Suprapubic skin (tissue), 4 donors: ENCODE data around the gene GADL1. TPM values are rescaled to one million over a fixed set of nuclear protein-coding genes. Genes with fewer than 3 reads are reported as not detected.

Experiments
- DNase-seq, 2 donors: peaks; one replicate each; pipeline ENCODE4 v3.0.0-alpha.2; 2019; ENCODE audit warnings: low spot score in 2 of 2
- H3K27ac ChIP-seq: fragments of 200-600 bp; sonication (generic); one replicate; pipeline ENCODE4 v1.5.1; 2019
- H3K27me3 ChIP-seq: fragments of 200-600 bp; sonication (generic); one replicate; pipeline ENCODE4 v1.5.1; 2019
- H3K36me3 ChIP-seq: fragments of 200-600 bp; sonication (generic); one replicate; pipeline ENCODE4 v1.5.1; 2019
- H3K4me1 ChIP-seq: fragments of 200-600 bp; sonication (generic); one replicate; pipeline ENCODE4 v1.5.1; 2019
- H3K4me3 ChIP-seq: fragments of 200-600 bp; sonication (generic); one replicate; pipeline ENCODE4 v1.5.1; 2019; ENCODE audit warnings: mild to moderate bottlenecking
- H3K9me3 ChIP-seq: fragments of 200-600 bp; sonication (generic); one replicate; pipeline ENCODE4 v1.5.1; 2019
- EP300 ChIP-seq: sonication (generic); formaldehyde crosslinking; IDR thresholded peaks from one replicate; pipeline ENCODE4 v1.6.1; 2017; ENCODE audit warnings: antibody characterized with exemption
- POLR2A ChIP-seq, 2 donors: fragments of 450-650 bp; IDR thresholded peaks; one replicate each; pipeline ENCODE4 v1.6.1; 2017; ENCODE audit warnings: antibody characterized with exemption in 2 of 2, mild to moderate bottlenecking in 2 of 2, moderate library complexity in 2 of 2
- POLR2AphosphoS5 ChIP-seq, 3 donors: sonication (generic); formaldehyde crosslinking; IDR thresholded peaks; one replicate each; pipeline ENCODE4 v1.6.1; 2017; ENCODE audit warnings: antibody characterized with exemption in 3 of 3
- whole genome bisulfite sequencing: methylation state at CpG from one replicate; pipeline ENCODE4 v1.1.5; 2018; 5-methylcytosine and 5-hydroxymethylcytosine counted together
- total RNA-seq, 4 donors: library from RNA; depleted of rRNA; stranded (reverse); fragments of >200 nt; gene quantifications; one replicate each; pipeline ENCODE4 v1.1.0, GENCODE V29; 2016
- TF ChIP-seq, protein P1 (sequence below), 2 donors: fragments of 200-600 bp in 1 of 2; fragments of 450-650 bp in 1 of 2; sonication (generic) in 1 of 2; IDR thresholded peaks; one replicate each; pipeline ENCODE4 v1.5.1; 2016 to 2019; ENCODE audit warnings: antibody characterized with exemption in 2 of 2, mild to moderate bottlenecking in 1 of 2, moderate library complexity in 1 of 2

The GADL1 gene
- total RNA-seq, 4 donors from 2014 or later, result not detected

DNA sequence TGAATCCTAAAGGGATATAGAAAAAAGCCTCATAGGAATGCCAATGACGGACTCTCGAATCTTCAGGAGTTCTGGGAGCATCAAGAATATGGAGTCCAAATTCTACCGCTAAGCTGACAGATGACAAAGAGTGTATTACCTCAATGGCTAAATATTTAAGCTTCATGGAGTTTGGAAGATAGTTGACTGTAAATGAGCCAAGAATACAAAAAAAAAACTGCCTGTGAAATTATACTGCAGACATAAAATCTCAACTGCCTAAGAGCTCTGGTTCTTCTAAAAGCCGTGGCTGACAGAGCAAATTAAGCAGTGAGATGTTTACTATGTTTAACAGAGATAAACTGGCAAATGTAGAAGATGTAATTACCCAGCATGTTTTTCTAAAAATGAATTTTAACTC lies 140.0 kb downstream of the GADL1 start:
- Histone ChIP-seq H3K27ac (no peak overlapping the region), H3K36me3 (no peaks in the 10 kb centered on the region), H3K4me3 (no peak overlapping the region), H3K27me3 (no peaks in the 10 kb centered on the region), H3K9me3 (no peaks in the 10 kb centered on the region), H3K4me1 (peaks cover 20% of the 10 kb centered on the region)
- WGBS, result 65% methylated on average over 4 of the region's 4 CpGs
- TF ChIP-seq, protein P1, sequence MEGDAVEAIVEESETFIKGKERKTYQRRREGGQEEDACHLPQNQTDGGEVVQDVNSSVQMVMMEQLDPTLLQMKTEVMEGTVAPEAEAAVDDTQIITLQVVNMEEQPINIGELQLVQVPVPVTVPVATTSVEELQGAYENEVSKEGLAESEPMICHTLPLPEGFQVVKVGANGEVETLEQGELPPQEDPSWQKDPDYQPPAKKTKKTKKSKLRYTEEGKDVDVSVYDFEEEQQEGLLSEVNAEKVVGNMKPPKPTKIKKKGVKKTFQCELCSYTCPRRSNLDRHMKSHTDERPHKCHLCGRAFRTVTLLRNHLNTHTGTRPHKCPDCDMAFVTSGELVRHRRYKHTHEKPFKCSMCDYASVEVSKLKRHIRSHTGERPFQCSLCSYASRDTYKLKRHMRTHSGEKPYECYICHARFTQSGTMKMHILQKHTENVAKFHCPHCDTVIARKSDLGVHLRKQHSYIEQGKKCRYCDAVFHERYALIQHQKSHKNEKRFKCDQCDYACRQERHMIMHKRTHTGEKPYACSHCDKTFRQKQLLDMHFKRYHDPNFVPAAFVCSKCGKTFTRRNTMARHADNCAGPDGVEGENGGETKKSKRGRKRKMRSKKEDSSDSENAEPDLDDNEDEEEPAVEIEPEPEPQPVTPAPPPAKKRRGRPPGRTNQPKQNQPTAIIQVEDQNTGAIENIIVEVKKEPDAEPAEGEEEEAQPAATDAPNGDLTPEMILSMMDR (IDR thresholded peaks at IDR 0.05), result no peak
- TF ChIP-seq EP300 (no peak), POLR2AphosphoS5 (IDR thresholded peaks at IDR 0.05) (no peak), POLR2A (IDR thresholded peaks at IDR 0.05) (no peak)
- DNase-seq, result no peak

DNA sequence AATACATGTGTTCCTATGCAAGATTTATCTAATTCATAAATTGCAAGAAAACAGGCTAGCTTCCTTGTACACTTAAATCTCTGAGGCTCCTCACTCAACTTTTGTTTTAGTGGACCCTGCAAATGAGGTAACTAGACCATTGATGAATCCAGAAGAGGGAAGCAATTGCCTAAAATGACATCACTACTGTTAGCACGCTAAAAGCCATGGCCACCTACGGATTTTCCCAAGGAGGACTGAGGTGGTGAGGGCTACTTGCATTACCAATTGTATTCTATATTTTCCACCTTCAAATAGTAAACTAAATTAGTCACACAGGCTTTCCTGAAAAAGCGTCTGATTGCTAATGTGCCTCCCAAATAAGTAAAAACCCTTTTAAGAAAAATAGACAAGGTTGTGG lies 140.7 kb downstream of the GADL1 start:
- no peaks in the 10 kb centered on the region for H3K9me3 ChIP-seq
- H3K27me3 ChIP-seq, result no peaks in the 10 kb centered on the region
- whole genome bisulfite sequencing, result 88% methylated on average over 3 of the region's 3 CpGs
- TF ChIP-seq POLR2AphosphoS5 (IDR thresholded peaks at IDR 0.05), result no peak
- TF ChIP-seq, protein P1 (IDR thresholded peaks at IDR 0.05), result no peak
- TF ChIP-seq EP300, result no peak
- no peak for TF ChIP-seq POLR2A (IDR thresholded peaks at IDR 0.05)
- no peaks in the 10 kb centered on the region for H3K36me3 ChIP-seq
- H3K4me3 ChIP-seq, result no peak overlapping the region
- H3K4me1 ChIP-seq, result peaks cover 22% of the 10 kb centered on the region
- DNase-seq, result no peak
- H3K27ac ChIP-seq, result no peak overlapping the region

DNA sequence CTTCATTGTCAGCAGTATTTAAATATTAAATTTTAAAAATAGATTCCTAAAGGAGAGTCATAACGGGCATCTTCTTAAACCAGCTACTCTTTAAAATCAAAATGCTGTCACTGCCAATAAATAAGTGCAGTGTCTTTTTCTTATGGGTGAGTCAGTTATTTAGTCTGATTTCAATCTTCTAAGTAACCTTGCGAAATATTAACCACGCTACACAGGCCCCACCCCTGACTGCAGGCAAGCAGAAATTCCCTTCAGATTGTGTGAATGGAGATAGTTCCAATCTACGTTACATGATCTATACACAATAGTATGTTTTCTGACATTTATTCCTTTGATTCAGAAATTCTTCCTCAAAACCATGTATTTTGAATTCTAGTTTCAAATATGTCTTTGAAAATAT lies 141.5 kb downstream of the GADL1 start:
- Histone ChIP-seq H3K36me3 (no peaks in the 10 kb centered on the region), H3K9me3 (no peaks in the 10 kb centered on the region), H3K27me3 (no peaks in the 10 kb centered on the region), H3K27ac (no peak overlapping the region), H3K4me1 (peaks cover 22% of the 10 kb centered on the region), H3K4me3 (no peak overlapping the region)
- DNase-seq, result no peak
- no peak for TF ChIP-seq POLR2AphosphoS5 (IDR thresholded peaks at IDR 0.05)
- TF ChIP-seq POLR2A (IDR thresholded peaks at IDR 0.05), result no peak
- no peak for TF ChIP-seq EP300
- TF ChIP-seq, protein P1 (IDR thresholded peaks at IDR 0.05), result no peak
- 26% methylated on average over 4 of the region's 4 CpGs for WGBS

DNA sequence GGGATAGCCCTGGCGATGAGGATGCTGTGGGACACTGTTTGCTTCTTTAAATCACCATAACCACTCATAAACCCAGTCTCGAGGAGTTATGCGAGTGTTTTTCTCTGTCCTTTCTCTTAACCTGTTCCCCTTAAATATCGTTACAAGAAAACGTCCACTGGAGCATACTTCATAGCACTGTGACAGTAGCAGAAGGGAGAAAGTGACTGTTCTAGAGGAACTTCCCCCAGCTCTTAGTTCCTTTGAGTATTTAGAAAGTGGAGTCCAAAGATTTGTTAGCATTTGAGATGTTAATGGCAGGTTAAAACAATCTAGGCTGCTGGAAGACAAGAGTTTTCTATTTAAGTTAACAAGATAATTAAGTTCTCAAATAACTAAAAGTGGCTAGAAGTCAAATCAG lies 142.0 kb downstream of the GADL1 start:
- Histone ChIP-seq H3K4me1 (peaks cover 22% of the 10 kb centered on the region), H3K27me3 (no peaks in the 10 kb centered on the region), H3K36me3 (no peaks in the 10 kb centered on the region), H3K9me3 (no peaks in the 10 kb centered on the region), H3K4me3 (no peak overlapping the region), H3K27ac (no peak overlapping the region)
- no peak for TF ChIP-seq POLR2AphosphoS5 (IDR thresholded peaks at IDR 0.05)
- TF ChIP-seq EP300, result no peak
- TF ChIP-seq POLR2A (IDR thresholded peaks at IDR 0.05), result no peak
- TF ChIP-seq, protein P1 (IDR thresholded peaks at IDR 0.05), result no peak
- WGBS, result 87% methylated on average over 5 of the region's 5 CpGs
- DNase-seq, result no peak

DNA sequence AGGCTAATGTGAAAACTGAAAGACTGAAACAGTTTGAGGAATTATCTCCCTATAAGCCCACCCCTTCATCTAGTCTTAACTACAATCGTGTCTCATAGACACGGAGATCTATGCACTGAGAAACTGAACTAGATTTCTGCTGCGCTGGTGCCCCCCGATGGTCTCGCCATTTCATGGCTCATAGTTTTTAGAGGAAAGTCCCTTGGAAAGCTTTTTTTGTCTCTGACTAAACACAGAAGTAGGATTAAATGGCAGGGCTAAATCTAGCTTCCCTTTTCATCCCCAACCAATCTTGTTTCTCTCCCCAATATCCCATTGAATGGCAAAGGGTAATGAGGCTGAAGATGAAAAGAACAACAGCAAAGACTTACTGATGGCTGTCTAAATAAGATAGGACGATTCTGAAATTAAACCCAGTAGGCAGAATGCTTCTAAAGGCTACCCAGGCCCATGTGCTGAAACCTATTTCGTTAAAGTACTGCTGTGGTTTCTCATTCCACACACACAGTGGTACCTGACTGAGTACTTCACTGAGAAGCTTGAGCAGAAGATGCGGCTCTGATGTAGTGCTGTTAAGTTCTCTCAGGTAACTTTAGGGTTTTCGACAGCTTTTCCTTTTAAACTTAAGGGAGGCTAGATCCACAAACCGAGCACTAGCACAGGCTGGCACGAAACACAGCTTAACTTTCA lies 142.7 kb downstream of the GADL1 start:
- H3K27me3 ChIP-seq, result no peaks in the 10 kb centered on the region
- H3K4me3 ChIP-seq, result no peak overlapping the region
- peaks cover 22% of the 10 kb centered on the region for H3K4me1 ChIP-seq
- H3K36me3 ChIP-seq, result no peaks in the 10 kb centered on the region
- H3K27ac ChIP-seq, result no peak overlapping the region
- no peak for DNase-seq
- no peaks in the 10 kb centered on the region for H3K9me3 ChIP-seq
- TF ChIP-seq, protein P1 (IDR thresholded peaks at IDR 0.05), result no peak
- no peak for TF ChIP-seq POLR2AphosphoS5 (IDR thresholded peaks at IDR 0.05)
- no peak for TF ChIP-seq EP300
- TF ChIP-seq POLR2A (IDR thresholded peaks at IDR 0.05), result no peak
- 72% methylated on average over 11 of the region's 11 CpGs for WGBS
